ENCODE results near the gene MGMT. TPM values are rescaled to one million over a fixed set of nuclear protein-coding genes. Genes with fewer than 3 reads are reported as not detected.

MGMT gene
- polyA plus RNA-seq, 1 donor from 2014 or later = 0.94 TPM

- Histone ChIP-seq H4K20me1 (ENCODE audit: insufficient read depth) (no peaks in the 10 kb centered on the region), H3K9me2 (ENCODE audit: insufficient read depth, low read length) (no peaks in the 10 kb centered on the region), H3K27me3 (ENCODE audit: insufficient read depth, low read depth, low read length) (no peaks in the 10 kb centered on the region), H3K9me3 (ENCODE audit: low read length) (no peaks in the 10 kb centered on the region), H2AFZ (ENCODE audit: low read depth, low read length) (no peak overlapping the region), H3K4me2 (ENCODE audit: low read length) (no peak overlapping the region), H3F3A (ENCODE audit: insufficient read depth, low read length, poor library complexity, severe bottlenecking) (no peaks in the 10 kb centered on the region), H3K4me3 (ENCODE audit: low read length) (no peak overlapping the region), H3K36me3 (ENCODE audit: insufficient read depth, low read length) (no peaks in the 10 kb centered on the region), H3K27ac (ENCODE audit: low read length) (no peak overlapping the region), H3K79me2 (replicated peaks; ENCODE audit: insufficient read depth, low read length) (no peaks in the 10 kb centered on the region), H3K9ac (ENCODE audit: low read length) (no peak overlapping the region)
- TF ChIP-seq TAF1 (IDR thresholded peaks at IDR 0.05; ENCODE audit: low read depth) (no peak), MXI1 (conservative IDR thresholded peaks at IDR 0.05; ENCODE audit: poor library complexity, severe bottlenecking) (no peak)
Observed at GRCh38 chr10:129455625-129456024, 11.4 kb upstream of the MGMT start.

DNA sequence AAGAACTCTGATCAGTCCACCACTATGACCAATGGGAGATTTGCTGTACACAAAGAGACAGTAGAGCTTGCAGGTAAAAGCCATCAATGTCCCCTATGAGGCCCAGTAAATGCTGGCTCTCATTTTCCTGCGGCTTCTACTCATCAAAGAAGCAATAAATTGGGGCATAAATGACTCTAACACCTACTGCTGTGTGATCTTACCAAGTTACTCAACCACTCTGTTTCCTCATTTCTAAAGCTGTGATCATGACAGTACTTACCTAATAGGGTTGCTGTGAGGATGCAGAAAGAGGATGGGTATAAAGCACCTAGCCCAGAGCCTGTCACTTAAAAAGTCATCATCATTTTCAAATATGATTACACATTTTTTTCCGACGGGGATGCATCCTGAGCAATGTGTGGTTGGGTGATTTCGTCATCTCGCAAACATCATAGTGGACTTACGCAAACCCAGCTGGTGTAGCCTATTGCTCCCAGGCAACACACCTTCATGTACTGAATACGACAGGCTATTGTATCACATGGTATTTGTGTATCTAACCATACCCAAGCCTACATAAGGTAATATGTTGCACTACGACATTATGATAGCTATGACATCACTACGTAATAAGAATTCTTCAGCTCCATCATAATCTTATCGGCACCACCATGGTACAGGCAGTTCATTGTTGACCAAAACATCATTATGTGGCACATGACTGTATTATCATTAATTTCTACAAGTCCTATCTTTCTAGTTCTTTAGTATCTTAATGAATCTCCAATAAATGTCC is 7.1 kb upstream of the MGMT start:
- H3K4me2 ChIP-seq (ENCODE audit: low read length) = no peak overlapping the region

More for the DNA sequence above, 7.1 kb upstream of the MGMT start:
- H3F3A ChIP-seq (ENCODE audit: insufficient read depth, low read length, poor library complexity, severe bottlenecking) = no peaks in the 10 kb centered on the region
- H3K9me3 ChIP-seq (ENCODE audit: low read length) = no peaks in the 10 kb centered on the region
- no peaks in the 10 kb centered on the region for H3K36me3 ChIP-seq (ENCODE audit: insufficient read depth, low read length)
- TF ChIP-seq EP300 (conservative IDR thresholded peaks at IDR 0.05; ENCODE audit: poor library complexity, severe bottlenecking) (no peak), EZH2 (IDR thresholded peaks at IDR 0.05; ENCODE audit: borderline replicate concordance, insufficient read depth, low read length, poor library complexity, severe bottlenecking) (no peak), CTCF (IDR thresholded peaks at IDR 0.05; ENCODE audit: poor library complexity, severe bottlenecking) (no peak), TAF1 (IDR thresholded peaks at IDR 0.05; ENCODE audit: low read depth) (no peak), POLR2AphosphoS5 (IDR thresholded peaks at IDR 0.05) (no peak), RAD21 (conservative IDR thresholded peaks at IDR 0.05) (no peak), MXI1 (conservative IDR thresholded peaks at IDR 0.05; ENCODE audit: poor library complexity, severe bottlenecking) (no peak), SMC3 (conservative IDR thresholded peaks at IDR 0.05; ENCODE audit: poor library complexity) (no peak)
- TF ChIP-seq, protein P1, sequence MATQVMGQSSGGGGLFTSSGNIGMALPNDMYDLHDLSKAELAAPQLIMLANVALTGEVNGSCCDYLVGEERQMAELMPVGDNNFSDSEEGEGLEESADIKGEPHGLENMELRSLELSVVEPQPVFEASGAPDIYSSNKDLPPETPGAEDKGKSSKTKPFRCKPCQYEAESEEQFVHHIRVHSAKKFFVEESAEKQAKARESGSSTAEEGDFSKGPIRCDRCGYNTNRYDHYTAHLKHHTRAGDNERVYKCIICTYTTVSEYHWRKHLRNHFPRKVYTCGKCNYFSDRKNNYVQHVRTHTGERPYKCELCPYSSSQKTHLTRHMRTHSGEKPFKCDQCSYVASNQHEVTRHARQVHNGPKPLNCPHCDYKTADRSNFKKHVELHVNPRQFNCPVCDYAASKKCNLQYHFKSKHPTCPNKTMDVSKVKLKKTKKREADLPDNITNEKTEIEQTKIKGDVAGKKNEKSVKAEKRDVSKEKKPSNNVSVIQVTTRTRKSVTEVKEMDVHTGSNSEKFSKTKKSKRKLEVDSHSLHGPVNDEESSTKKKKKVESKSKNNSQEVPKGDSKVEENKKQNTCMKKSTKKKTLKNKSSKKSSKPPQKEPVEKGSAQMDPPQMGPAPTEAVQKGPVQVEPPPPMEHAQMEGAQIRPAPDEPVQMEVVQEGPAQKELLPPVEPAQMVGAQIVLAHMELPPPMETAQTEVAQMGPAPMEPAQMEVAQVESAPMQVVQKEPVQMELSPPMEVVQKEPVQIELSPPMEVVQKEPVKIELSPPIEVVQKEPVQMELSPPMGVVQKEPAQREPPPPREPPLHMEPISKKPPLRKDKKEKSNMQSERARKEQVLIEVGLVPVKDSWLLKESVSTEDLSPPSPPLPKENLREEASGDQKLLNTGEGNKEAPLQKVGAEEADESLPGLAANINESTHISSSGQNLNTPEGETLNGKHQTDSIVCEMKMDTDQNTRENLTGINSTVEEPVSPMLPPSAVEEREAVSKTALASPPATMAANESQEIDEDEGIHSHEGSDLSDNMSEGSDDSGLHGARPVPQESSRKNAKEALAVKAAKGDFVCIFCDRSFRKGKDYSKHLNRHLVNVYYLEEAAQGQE (IDR thresholded peaks at IDR 0.05; ENCODE audit: borderline replicate concordance) = no peak
- no peaks in the 10 kb centered on the region for H3K9me2 ChIP-seq (ENCODE audit: insufficient read depth, low read length)
- H3K4me3 ChIP-seq (ENCODE audit: low read length) = no peak overlapping the region
- no peak overlapping the region for H3K9ac ChIP-seq (ENCODE audit: low read length)
- H3K27me3 ChIP-seq (ENCODE audit: insufficient read depth, low read depth, low read length) = no peaks in the 10 kb centered on the region
- no peak overlapping the region for H3K27ac ChIP-seq (ENCODE audit: low read length)
- no peaks in the 10 kb centered on the region for H3K79me2 ChIP-seq (replicated peaks; ENCODE audit: insufficient read depth, low read length)
- no peaks in the 10 kb centered on the region for H4K20me1 ChIP-seq (ENCODE audit: insufficient read depth)
- no peak overlapping the region for H2AFZ ChIP-seq (ENCODE audit: low read depth, low read length)

Data from neural cell (in vitro differentiated cells).